ENCODE results near the gene ZNF415.
"Not testable (repeated sequence)": the region's sequence is repeated elsewhere in the genome, so short reads cannot be mapped to it uniquely, and the experiment has no call there.

Gene ZNF415

DNA sequence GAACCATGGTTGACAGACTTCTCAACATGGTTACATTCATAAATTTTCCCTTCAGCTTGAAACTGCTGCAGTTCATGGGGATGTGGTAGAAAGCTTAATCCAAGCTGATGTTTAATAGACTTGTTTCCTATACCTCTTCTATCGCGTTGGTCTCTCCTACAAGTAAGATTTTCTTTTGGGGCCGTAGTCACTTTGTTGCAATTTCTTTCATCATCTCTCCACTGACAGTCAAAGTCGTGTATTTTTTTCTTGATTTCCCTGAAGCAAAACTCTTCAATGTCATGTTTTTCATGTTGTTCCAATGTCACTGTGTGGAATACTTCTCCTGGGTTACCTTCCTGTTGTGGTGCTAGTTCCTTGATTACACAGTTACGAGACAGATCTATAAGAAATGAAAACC is 23.2 kb downstream of the ZNF415 start:
- DNase-seq (ENCODE audit: insufficient read length, low spot score) (no peak), FAIRE-seq (no peak)
- TF ChIP-seq PAX5 (IDR thresholded peaks at IDR 0.05; ENCODE audit: insufficient read depth, low read length, severe bottlenecking) = no peak
- TF ChIP-seq POLR2AphosphoS5 (IDR thresholded peaks at IDR 0.05; ENCODE audit: low read depth, low read length) = no peak
- no peak for TF ChIP-seq SPI1 (IDR thresholded peaks at IDR 0.05; ENCODE audit: low read depth, low read length)
- TF ChIP-seq POLR2A (IDR thresholded peaks at IDR 0.05; ENCODE audit: low read depth, low read length) = no peak
- TF ChIP-seq TAF1 (IDR thresholded peaks at IDR 0.05; ENCODE audit: low read depth, low read length) = no peak
- TF ChIP-seq POU2F2 (IDR thresholded peaks at IDR 0.05; ENCODE audit: low read depth, low read length) = no peak

- peak; percentile 92 for FAIRE-seq
- peak; percentile 99 for DNase-seq (ENCODE audit: insufficient read length, low spot score)
Measured at GRCh38 chr19:53103234-53104203, 29.2 kb downstream of the ZNF415 start, which contains the start of gene ZNF160. Gene ZNF160 (minus strand): TSS chr19:53103422. CDS start chr19:53086276, 17,146 bp downstream.

GRCh38 chr19:53102756-53103233 is 29.9 kb downstream of the ZNF415 start:
- FAIRE-seq = no peak
- TF ChIP-seq POU2F2 (IDR thresholded peaks at IDR 0.05; ENCODE audit: low read depth, low read length) (no peak), TAF1 (IDR thresholded peaks at IDR 0.05; ENCODE audit: low read depth, low read length) (no peak), PAX5 (IDR thresholded peaks at IDR 0.05; ENCODE audit: insufficient read depth, low read length, severe bottlenecking) (no peak), POLR2AphosphoS5 (IDR thresholded peaks at IDR 0.05; ENCODE audit: low read depth, low read length) (no peak)
- DNase-seq (ENCODE audit: insufficient read length, low spot score) = no peak

More at GRCh38 chr19:53103234-53104203, 29.2 kb downstream of the ZNF415 start, which contains the start of gene ZNF160:
- TF ChIP-seq POLR2A (IDR thresholded peaks at IDR 0.05; ENCODE audit: low read depth, low read length) (peak; percentile 95), POLR2AphosphoS5 (IDR thresholded peaks at IDR 0.05; ENCODE audit: low read depth, low read length) (peak; percentile 94), PAX5 (IDR thresholded peaks at IDR 0.05; ENCODE audit: insufficient read depth, low read length, severe bottlenecking) (no peak), POU2F2 (IDR thresholded peaks at IDR 0.05; ENCODE audit: low read depth, low read length) (peak; percentile 69), SPI1 (IDR thresholded peaks at IDR 0.05; ENCODE audit: low read depth, low read length) (peak; percentile 19; the same call in 1 of the 2 replicates), TAF1 (IDR thresholded peaks at IDR 0.05; ENCODE audit: low read depth, low read length) (peak; percentile 92)

DNA sequence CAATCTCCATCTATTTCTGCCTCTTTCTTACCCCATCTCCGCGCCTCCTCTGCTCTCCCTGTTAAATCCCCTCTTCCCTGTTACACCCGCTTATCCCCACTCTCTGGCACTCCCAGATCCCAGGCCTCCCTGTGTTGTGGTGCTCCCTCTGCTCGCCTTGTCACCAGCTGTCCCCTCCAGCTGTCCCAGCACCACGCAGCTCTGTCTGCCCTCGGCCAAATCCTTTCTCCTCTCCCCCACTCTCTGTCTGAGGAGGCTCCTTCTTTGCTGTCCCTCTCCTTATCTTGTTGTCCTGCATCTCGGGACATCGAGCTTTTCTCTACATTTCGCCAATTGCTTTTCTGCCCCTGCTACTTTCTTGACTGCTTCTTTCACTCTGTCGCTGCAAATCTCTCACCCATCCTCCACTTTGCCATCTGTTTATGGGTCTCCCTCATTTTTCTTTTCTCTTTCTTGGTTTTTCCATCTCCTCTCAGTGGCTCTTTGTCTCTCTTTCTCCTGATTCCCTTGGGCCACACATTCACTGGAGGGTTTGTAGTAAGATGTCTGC is 30.4 kb downstream of the ZNF415 start:
- FAIRE-seq (no peak), DNase-seq (ENCODE audit: insufficient read length, low spot score) (no peak)
- TF ChIP-seq SPI1 (IDR thresholded peaks at IDR 0.05; ENCODE audit: low read depth, low read length) = no peak

- no peak for TF ChIP-seq POLR2AphosphoS5 (IDR thresholded peaks at IDR 0.05; ENCODE audit: low read depth, low read length)
- no peak for FAIRE-seq
- peak; percentile 27 for DNase-seq (ENCODE audit: insufficient read length, low spot score)
Measured at GRCh38 chr19:53101518-53101917, 31.2 kb downstream of the ZNF415 start.

DNA sequence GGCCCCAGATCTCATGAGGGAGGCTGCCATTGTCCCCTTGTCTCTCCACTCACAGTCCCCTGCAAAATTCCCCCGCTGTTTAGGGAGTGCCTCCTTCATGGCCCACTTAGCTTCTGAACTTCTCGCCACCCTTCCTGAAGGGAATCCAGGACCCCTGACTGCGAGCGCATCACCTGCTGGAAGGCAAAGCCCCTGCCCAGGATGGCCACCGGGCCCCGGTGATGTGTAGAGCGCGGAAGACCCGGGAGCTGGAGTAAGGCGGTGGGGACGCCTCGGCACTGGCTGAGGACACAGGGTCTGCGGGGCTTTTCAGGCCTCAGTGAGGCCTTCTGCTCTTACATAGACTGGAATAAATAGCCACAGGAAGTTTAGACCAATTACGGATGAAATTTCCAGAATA is 34.1 kb downstream of the ZNF415 start:
- DNase-seq (ENCODE audit: insufficient read length, low spot score); FAIRE-seq: not testable (repeated sequence)

- not testable (repeated sequence) for DNase-seq (ENCODE audit: insufficient read length, low spot score); FAIRE-seq
Measured at GRCh38 chr19:53096982-53097690, 35.6 kb downstream of the ZNF415 start.

- FAIRE-seq = peak; percentile 28
- DNase-seq (ENCODE audit: insufficient read length, low spot score) = not testable (repeated sequence)
Measured at GRCh38 chr19:53096579-53096978, 36.1 kb downstream of the ZNF415 start.

DNA sequence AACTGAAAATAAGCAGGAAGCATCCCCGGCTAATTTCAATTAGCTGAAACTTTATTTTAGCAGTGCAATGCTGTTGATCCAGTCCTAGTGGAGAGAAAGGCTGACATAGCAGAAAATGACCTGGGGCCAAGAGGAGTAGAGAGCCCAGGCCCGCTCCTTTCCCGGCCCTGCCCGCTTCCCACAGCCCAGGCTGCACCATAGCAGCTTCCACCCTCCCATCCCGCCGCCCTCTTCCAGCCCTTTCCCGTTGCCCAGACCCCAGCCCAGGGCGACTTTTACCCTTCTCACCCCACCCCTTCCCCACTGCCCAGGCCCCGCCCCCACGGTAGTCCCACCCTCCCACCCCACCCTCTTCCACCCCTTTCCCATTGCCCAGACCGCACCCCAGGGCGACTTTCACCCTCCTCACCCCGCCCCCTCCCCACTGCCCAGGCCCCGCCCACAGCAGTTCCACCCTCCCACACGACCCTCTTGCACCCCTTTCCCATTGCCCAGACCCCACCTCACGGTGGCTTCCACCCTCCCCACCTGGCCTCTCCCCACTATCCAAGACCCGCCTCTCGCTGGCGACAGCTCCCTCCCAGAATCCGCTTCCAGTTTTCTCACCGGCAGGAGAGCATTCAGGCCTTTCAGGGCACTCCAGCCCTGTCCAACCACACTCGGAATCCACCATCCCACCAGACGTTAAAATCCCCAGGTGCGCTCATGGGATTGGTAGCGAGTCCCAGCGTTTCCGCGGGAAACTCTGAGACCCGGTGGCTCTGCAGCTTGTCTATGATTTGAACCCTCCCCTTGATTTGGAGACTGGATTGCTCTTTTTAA is 37.7 kb downstream of the ZNF415 start:
- TF ChIP-seq SPI1 (IDR thresholded peaks at IDR 0.05; ENCODE audit: low read depth, low read length) (no peak), PAX5 (IDR thresholded peaks at IDR 0.05; ENCODE audit: insufficient read depth, low read length, severe bottlenecking) (no peak), POU2F2 (IDR thresholded peaks at IDR 0.05; ENCODE audit: low read depth, low read length) (no peak), POLR2AphosphoS5 (IDR thresholded peaks at IDR 0.05; ENCODE audit: low read depth, low read length) (no peak), POLR2A (IDR thresholded peaks at IDR 0.05; ENCODE audit: low read depth, low read length) (no peak), TAF1 (IDR thresholded peaks at IDR 0.05; ENCODE audit: low read depth, low read length) (no peak)
- DNase-seq (ENCODE audit: insufficient read length, low spot score) (peak; percentile 13), FAIRE-seq (no peak)

DNA sequence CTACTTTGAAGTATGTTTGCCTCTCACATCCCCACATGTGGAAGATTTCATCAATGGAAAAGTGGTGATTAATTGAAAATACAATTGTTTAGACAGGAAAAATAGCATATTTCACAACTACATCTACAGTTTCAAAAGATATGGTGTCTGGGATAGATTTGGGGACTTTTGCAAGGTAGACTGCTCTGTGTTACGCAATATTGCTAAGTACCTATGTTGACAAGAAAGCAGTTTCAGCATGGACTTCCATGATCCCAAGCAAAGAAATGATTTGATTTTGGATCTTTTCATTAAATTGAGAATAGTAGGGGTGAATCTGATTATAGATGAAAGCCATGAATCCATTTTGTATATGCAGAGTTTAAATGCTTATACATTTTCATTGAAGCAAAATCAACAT is 40.0 kb downstream of the ZNF415 start:
- TF ChIP-seq TAF1 (IDR thresholded peaks at IDR 0.05; ENCODE audit: low read depth, low read length) (no peak), PAX5 (IDR thresholded peaks at IDR 0.05; ENCODE audit: insufficient read depth, low read length, severe bottlenecking) (no peak), SPI1 (IDR thresholded peaks at IDR 0.05; ENCODE audit: low read depth, low read length) (no peak), POU2F2 (IDR thresholded peaks at IDR 0.05; ENCODE audit: low read depth, low read length) (no peak), POLR2A (IDR thresholded peaks at IDR 0.05; ENCODE audit: low read depth, low read length) (no peak), POLR2AphosphoS5 (IDR thresholded peaks at IDR 0.05; ENCODE audit: low read depth, low read length) (no peak)
- DNase-seq (ENCODE audit: insufficient read length, low spot score) (no peak), FAIRE-seq (no peak)

Data from GM12891 (cell line).